Pancreas (tissue), 10 donors: Measurements from ENCODE around the gene PAQR5. TPM values are rescaled to one million over a fixed set of nuclear protein-coding genes. Genes with fewer than 3 reads are reported as not detected.
"Not testable (repeated sequence)": the region's sequence is repeated elsewhere in the genome, so short reads cannot be mapped to it uniquely, and the experiment has no call there.

Experiments used
- ATAC-seq, 4 donors: fragments of 200-7000 bp; cut with Tn5 transposase; one replicate each; pipeline versions ENCODE4 v1.8.0 to v1.9.1; 2020; ENCODE audit warnings: mild to moderate bottlenecking in 4 of 4, moderate library complexity in 4 of 4
- DNase-seq, 6 donors: peaks; one replicate each; pipeline ENCODE4 v3.0.0-alpha.2; 2020
- FAIRE-seq: peaks from 2 replicates; lab custom pipeline; 2012; peaks lifted over from hg19 to GRCh38; lab: Jason Lieb, UNC
- H3K27ac ChIP-seq, 4 donors: fragments of 200-600 bp; sonication (generic); 1 replicate in 3 of 4; 2 replicates in 1 of 4; pipeline versions ENCODE4 v1.5.0 to v1.8.0; 2020
- H3K27me3 ChIP-seq, 4 donors: fragments of 200-600 bp; one replicate each; pipeline ENCODE4 v1.8.0; 2021
- H3K36me3 ChIP-seq, 3 donors: fragments of 200-600 bp; sonication (generic) in 1 of 3; one replicate each; pipeline versions ENCODE4 v1.5.0 to v1.8.0; 2020 to 2021
- H3K4me1 ChIP-seq, 3 donors: fragments of 200-600 bp; one replicate each; pipeline ENCODE4 v1.8.0; 2021
- H3K4me3 ChIP-seq, 4 donors: fragments of 200-600 bp; sonication (generic) in 2 of 4; one replicate each; pipeline versions ENCODE4 v1.5.0 to v1.8.0; 2020 to 2021
- H3K9me3 ChIP-seq, 4 donors: fragments of 200-600 bp; one replicate each; pipeline ENCODE4 v1.8.0; 2021
- CTCF ChIP-seq, 4 donors: fragments of 200-600 bp; sonication (generic) in 3 of 4; IDR thresholded peaks; one replicate each; pipeline versions ENCODE4 v1.5.0 to v1.8.0; 2021; ENCODE audit warnings: antibody characterized with exemption in 4 of 4
- WGBS, 2 donors: extraction: QIAGEN DNeasy Blood & Tissue Kit; methylation state at CpG; one replicate each; pipeline ENCODE4 v1.1.7; 2013; 5-methylcytosine and 5-hydroxymethylcytosine counted together
- intact Hi-C, 3 donors: fragments of 100-400 bp; cut with DNase I; formaldehyde crosslinking; loops; one replicate each; pipeline versions ENCODE4 v1.11.1 to v1.14.2; 2022
- polyA plus RNA-seq, 2 donors: library from polyadenylated mRNA; stranded (reverse); fragments of 200-250 nt; gene quantifications; one replicate each; pipeline ENCODE4 v1.2.3, GENCODE V29; 2013
- total RNA-seq, 6 donors: library from RNA; stranded (reverse); fragmentation: NEBNext Ultra II Directional in 4 of 6; extraction: Animal tissue kit (Norgen Biotek cat#: 25700) in 4 of 6; gene quantifications; one replicate each; pipeline versions ENCODE4 v1.2.1 to v1.2.4, GENCODE V29; 2021 to 2023
- donor health status: healthy with polysubstance abuse.
- donor health status: DM: no; HTN: no; CAD: no; lungs with moderate emphysema.
- donor health status: DM: no; HTN: no; CAD: no.
- donor health status: control.
- donor health status: control.
- donor health status: Bipolar disorder and iron deficiency.
- donor health status: DM: yes; HTN: yes; CAD: no.
- donor health status: DM: no; HTN: no; CAD: no.
- donor health status: DM: no; HTN: no; CAD: no.
- donor health status: DM: yes; HTN: yes; CAD: no.

Gene PAQR5
- total and polyA plus RNA-seq, 8 donors, result 5.2 to 9.4 (median 6.2) TPM

GRCh38 chr15:69325456-69325971 lies 26.8 kb downstream of the PAQR5 start:
- Histone ChIP-seq H3K4me3 (no peak overlapping the region), H3K9me3 (no peaks in the 10 kb centered on the region), H3K36me3 (no peaks in the 10 kb centered on the region), H3K27me3 (no peaks in the 10 kb centered on the region), H3K27ac (no peak overlapping the region), H3K4me1 (no peaks in the 10 kb centered on the region)
- TF ChIP-seq CTCF (IDR thresholded peaks at IDR 0.05), result no peak
- WGBS, 2 donors, result 76 to 78% methylated on average over 7 of the region's 7 CpGs
- FAIRE-seq (no peak), ATAC-seq (no peak), DNase-seq (no peak)
- intact Hi-C loops, result no loop called here

GRCh38 chr15:69328080-69328479 lies 29.4 kb downstream of the PAQR5 start:
- H3K27me3 ChIP-seq, result no peaks in the 10 kb centered on the region
- H3K4me3 ChIP-seq, result no peak overlapping the region
- no peaks in the 10 kb centered on the region for H3K36me3 ChIP-seq
- H3K27ac ChIP-seq, result no peak overlapping the region
- H3K9me3 ChIP-seq, result no peaks in the 10 kb centered on the region
- TF ChIP-seq CTCF (IDR thresholded peaks at IDR 0.05), result no peak
- DNase-seq (no peak), FAIRE-seq (no peak), ATAC-seq (no peak)
- intact Hi-C loops, result no loop called here
- H3K4me1 ChIP-seq, result no peaks in the 10 kb centered on the region
- 86 to 89% methylated on average over 1 of the region's 1 CpG for WGBS, 2 donors

- no peaks in the 10 kb centered on the region for H3K4me1 ChIP-seq
- peak in 1 of 6 donors; percentile 52 for DNase-seq
- H3K9me3 ChIP-seq, result no peaks in the 10 kb centered on the region
- no peak for TF ChIP-seq CTCF (IDR thresholded peaks at IDR 0.05)
- H3K36me3 ChIP-seq, result no peaks in the 10 kb centered on the region
- ATAC-seq, result peak; percentile 21 to 51 (median 39)
- H3K4me3 ChIP-seq, result no peak overlapping the region
- no peaks in the 10 kb centered on the region for H3K27me3 ChIP-seq
- intact Hi-C loops, result no loop called here
- WGBS, 2 donors, result 68 to 73% methylated on average over 8 of the region's 8 CpGs
- no peak for FAIRE-seq
- no peak overlapping the region for H3K27ac ChIP-seq
Measured at GRCh38 chr15:69328739-69329138, 30.0 kb downstream of the PAQR5 start.

- Histone ChIP-seq H3K27me3 (no peaks in the 10 kb centered on the region), H3K27ac (no peak overlapping the region), H3K4me3 (no peak overlapping the region), H3K4me1 (no peaks in the 10 kb centered on the region), H3K9me3 (no peaks in the 10 kb centered on the region), H3K36me3 (no peaks in the 10 kb centered on the region)
- DNase-seq, result no peak
- WGBS, 2 donors, result 60 to 75% methylated on average over 1 of the region's 1 CpG
- intact Hi-C loops, result no loop called here
- ATAC-seq, result no peak
- no peak for FAIRE-seq
- TF ChIP-seq CTCF (IDR thresholded peaks at IDR 0.05), result no peak
Measured at GRCh38 chr15:69337138-69337537, 38.4 kb downstream of the PAQR5 start.

- H3K27ac ChIP-seq, result no peak overlapping the region
- 85 to 91% methylated on average over 8 of the region's 8 CpGs for WGBS, 2 donors
- no peak for FAIRE-seq
- H3K27me3 ChIP-seq, result no peaks in the 10 kb centered on the region
- no peak for TF ChIP-seq CTCF (IDR thresholded peaks at IDR 0.05)
- H3K4me3 ChIP-seq, result no peak overlapping the region
- no peaks in the 10 kb centered on the region for H3K9me3 ChIP-seq
- no peaks in the 10 kb centered on the region for H3K4me1 ChIP-seq
- ATAC-seq, result no peak
- H3K36me3 ChIP-seq, result no peaks in the 10 kb centered on the region
- intact Hi-C loops, result no loop called here
- no peak for DNase-seq
Measured at GRCh38 chr15:69338535-69339213, 40.0 kb downstream of the PAQR5 start.

- WGBS, 2 donors, result 84 to 95% methylated on average over 6 of the region's 6 CpGs
- H3K9me3 ChIP-seq, H3K27me3 ChIP-seq, FAIRE-seq, intact Hi-C loops, H3K4me3 ChIP-seq, ATAC-seq, H3K27ac ChIP-seq, DNase-seq, H3K4me1 ChIP-seq, H3K36me3 ChIP-seq: not testable (repeated sequence)
Measured at GRCh38 chr15:69339214-69339543, 40.5 kb downstream of the PAQR5 start.
